ENCODE results near the gene KIF26B.

Gene KIF26B

GRCh38 chr1:245209658-245210435, 55.1 kb downstream of the KIF26B start:
- no peak for DNase-seq (ENCODE audit: low spot score)

- DNase-seq (ENCODE audit: low spot score): no peak
Observed at GRCh38 chr1:245211035-245211749, 56.4 kb downstream of the KIF26B start.

GRCh38 chr1:245211761-245212160, 57.0 kb downstream of the KIF26B start:
- no peak for DNase-seq (ENCODE audit: low spot score)

- no peak for DNase-seq (ENCODE audit: low spot score)
Observed at GRCh38 chr1:245212221-245212710, 57.5 kb downstream of the KIF26B start.

GRCh38 chr1:245213066-245213831, 58.5 kb downstream of the KIF26B start:
- DNase-seq (ENCODE audit: low spot score): no peak

GRCh38 chr1:245215071-245215470, 60.3 kb downstream of the KIF26B start:
- no peak for DNase-seq (ENCODE audit: low spot score)

- DNase-seq (ENCODE audit: low spot score): peak; percentile 86
Observed at GRCh38 chr1:245216366-245217115, 61.8 kb downstream of the KIF26B start.

GRCh38 chr1:245217853-245218608, 63.2 kb downstream of the KIF26B start:
- no peak for DNase-seq (ENCODE audit: low spot score)

GRCh38 chr1:245220381-245220985, 65.7 kb downstream of the KIF26B start:
- DNase-seq (ENCODE audit: low spot score): no peak

- DNase-seq (ENCODE audit: low spot score): no peak
Observed at GRCh38 chr1:245221805-245222204, 67.0 kb downstream of the KIF26B start.

- no peak for DNase-seq (ENCODE audit: low spot score)
Observed at GRCh38 chr1:245222931-245223595, 68.3 kb downstream of the KIF26B start.

- no peak for DNase-seq (ENCODE audit: low spot score)
Observed at GRCh38 chr1:245225322-245226202, 70.8 kb downstream of the KIF26B start.

GRCh38 chr1:245226203-245226499, 71.4 kb downstream of the KIF26B start:
- DNase-seq (ENCODE audit: low spot score): no peak

GRCh38 chr1:245229051-245229450, 74.3 kb downstream of the KIF26B start:
- no peak for DNase-seq (ENCODE audit: low spot score)

GRCh38 chr1:245232931-245233330, 78.1 kb downstream of the KIF26B start:
- no peak for DNase-seq (ENCODE audit: low spot score)

- peak; percentile 16 for DNase-seq (ENCODE audit: low spot score)
Observed at GRCh38 chr1:245234217-245235081, 79.7 kb downstream of the KIF26B start.

GRCh38 chr1:245235156-245235555, 80.4 kb downstream of the KIF26B start:
- DNase-seq (ENCODE audit: low spot score): no peak

GRCh38 chr1:245240648-245241165, 85.9 kb downstream of the KIF26B start:
- no peak for DNase-seq (ENCODE audit: low spot score)
